Measurements from ENCODE around the gene BAG1.

BAG1 gene

GRCh38 chr9:33306037-33306436 lies 41.5 kb upstream of the BAG1 start:
- Histone ChIP-seq H3K27me3 (replicated peaks; ENCODE audit: control insufficient read depth, insufficient read depth, low read length) (no peaks in the 10 kb centered on the region), H3K4me3 (replicated peaks; ENCODE audit: low read depth, low read length) (no peak overlapping the region), H3K36me3 (ENCODE audit: control insufficient read depth, insufficient read depth, low read length) (peaks cover 28% of the 10 kb centered on the region)
- no peak for DNase-seq (ENCODE audit: extremely low read depth, insufficient read length)
- TF ChIP-seq, protein P1, sequence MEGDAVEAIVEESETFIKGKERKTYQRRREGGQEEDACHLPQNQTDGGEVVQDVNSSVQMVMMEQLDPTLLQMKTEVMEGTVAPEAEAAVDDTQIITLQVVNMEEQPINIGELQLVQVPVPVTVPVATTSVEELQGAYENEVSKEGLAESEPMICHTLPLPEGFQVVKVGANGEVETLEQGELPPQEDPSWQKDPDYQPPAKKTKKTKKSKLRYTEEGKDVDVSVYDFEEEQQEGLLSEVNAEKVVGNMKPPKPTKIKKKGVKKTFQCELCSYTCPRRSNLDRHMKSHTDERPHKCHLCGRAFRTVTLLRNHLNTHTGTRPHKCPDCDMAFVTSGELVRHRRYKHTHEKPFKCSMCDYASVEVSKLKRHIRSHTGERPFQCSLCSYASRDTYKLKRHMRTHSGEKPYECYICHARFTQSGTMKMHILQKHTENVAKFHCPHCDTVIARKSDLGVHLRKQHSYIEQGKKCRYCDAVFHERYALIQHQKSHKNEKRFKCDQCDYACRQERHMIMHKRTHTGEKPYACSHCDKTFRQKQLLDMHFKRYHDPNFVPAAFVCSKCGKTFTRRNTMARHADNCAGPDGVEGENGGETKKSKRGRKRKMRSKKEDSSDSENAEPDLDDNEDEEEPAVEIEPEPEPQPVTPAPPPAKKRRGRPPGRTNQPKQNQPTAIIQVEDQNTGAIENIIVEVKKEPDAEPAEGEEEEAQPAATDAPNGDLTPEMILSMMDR (IDR thresholded peaks at IDR 0.05; ENCODE audit: insufficient read depth, low read length, poor library complexity, severe bottlenecking): no peak

DNA sequence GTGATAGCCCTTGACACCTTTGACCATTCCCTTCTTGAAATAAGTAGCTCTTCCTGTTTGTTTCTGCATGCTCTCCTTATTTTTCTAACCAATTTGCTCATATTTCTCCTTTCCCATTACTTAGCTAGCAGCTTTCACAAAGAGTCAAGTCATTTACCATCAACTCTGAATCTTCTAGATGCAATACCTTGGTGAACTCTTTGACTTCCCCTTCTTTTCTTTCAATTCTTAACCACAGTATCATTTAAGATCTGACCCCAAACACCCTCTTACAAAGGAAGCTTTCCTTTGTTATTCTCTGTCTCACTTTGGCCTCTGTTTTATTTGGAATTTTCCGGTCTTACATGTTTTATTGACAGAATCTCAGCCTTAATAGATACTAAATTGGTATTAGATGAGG lies 39.9 kb upstream of the BAG1 start:
- no peaks in the 10 kb centered on the region for H3K27me3 ChIP-seq (replicated peaks; ENCODE audit: control insufficient read depth, insufficient read depth, low read length)
- TF ChIP-seq, protein P1 (IDR thresholded peaks at IDR 0.05; ENCODE audit: insufficient read depth, low read length, poor library complexity, severe bottlenecking): no peak
- H3K4me3 ChIP-seq (replicated peaks; ENCODE audit: low read depth, low read length): no peak overlapping the region
- no peak for DNase-seq (ENCODE audit: extremely low read depth, insufficient read length)
- H3K36me3 ChIP-seq (ENCODE audit: control insufficient read depth, insufficient read depth, low read length): peaks cover 36% of the 10 kb centered on the region

- TF ChIP-seq, protein P1 (IDR thresholded peaks at IDR 0.05; ENCODE audit: insufficient read depth, low read length, poor library complexity, severe bottlenecking): no peak
- no peak for DNase-seq (ENCODE audit: extremely low read depth, insufficient read length)
- Histone ChIP-seq H3K27me3 (replicated peaks; ENCODE audit: control insufficient read depth, insufficient read depth, low read length) (no peaks in the 10 kb centered on the region), H3K4me3 (replicated peaks; ENCODE audit: low read depth, low read length) (no peak overlapping the region), H3K36me3 (ENCODE audit: control insufficient read depth, insufficient read depth, low read length) (peaks cover 23% of the 10 kb centered on the region)
Observed at GRCh38 chr9:33300546-33300945, 36.0 kb upstream of the BAG1 start.

DNA sequence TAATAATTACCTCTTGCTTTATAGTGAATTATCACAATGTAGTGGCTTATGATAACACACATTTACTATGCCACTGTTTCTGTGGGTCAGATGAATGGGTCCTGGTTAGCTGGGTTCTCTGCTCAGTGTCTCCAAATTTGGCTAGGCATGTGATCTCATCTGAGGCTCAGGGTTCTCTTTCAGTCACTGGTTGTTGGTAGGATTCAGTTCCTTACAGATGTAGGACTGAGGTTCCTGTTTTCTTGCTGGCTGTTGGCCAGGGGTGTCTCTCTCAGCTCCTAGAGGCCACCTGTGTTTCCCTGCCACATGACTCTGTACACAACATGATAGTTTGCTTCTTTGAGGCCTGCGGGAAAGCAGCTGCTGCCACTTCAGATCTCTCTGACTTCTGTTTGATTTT lies 32.9 kb upstream of the BAG1 start:
- peaks cover 17% of the 10 kb centered on the region for H3K36me3 ChIP-seq (ENCODE audit: control insufficient read depth, insufficient read depth, low read length)
- H3K4me3 ChIP-seq (replicated peaks; ENCODE audit: low read depth, low read length): peak overlapping the region; percentile 44; the same call in 1 of the 2 replicates
- peak; percentile 55 for DNase-seq (ENCODE audit: extremely low read depth, insufficient read length)
- no peaks in the 10 kb centered on the region for H3K27me3 ChIP-seq (replicated peaks; ENCODE audit: control insufficient read depth, insufficient read depth, low read length)
- TF ChIP-seq, protein P1 (IDR thresholded peaks at IDR 0.05; ENCODE audit: insufficient read depth, low read length, poor library complexity, severe bottlenecking): no peak

GRCh38 chr9:33295571-33295970 lies 31.1 kb upstream of the BAG1 start:
- TF ChIP-seq, protein P1 (IDR thresholded peaks at IDR 0.05; ENCODE audit: insufficient read depth, low read length, poor library complexity, severe bottlenecking): no peak
- Histone ChIP-seq H3K27me3 (replicated peaks; ENCODE audit: control insufficient read depth, insufficient read depth, low read length) (no peaks in the 10 kb centered on the region), H3K4me3 (replicated peaks; ENCODE audit: low read depth, low read length) (peak overlapping the region; percentile 49), H3K36me3 (ENCODE audit: control insufficient read depth, insufficient read depth, low read length) (peaks cover 12% of the 10 kb centered on the region)
- peak; percentile 46 for DNase-seq (ENCODE audit: extremely low read depth, insufficient read length)
